Caco-2 (cell line): ENCODE measurements around the gene PDGFA. TPM values are rescaled to one million over a fixed set of nuclear protein-coding genes. Genes with fewer than 3 reads are reported as not detected.
A peak's percentile ranks its signal among the peaks of the same experiment; 100 is the strongest.

Experiments
- BruUV-seq: library from RNA; stranded (reverse); fragments of 400-500 nt; replicated peaks from 2 replicates; lab custom pipeline; 2021; lab: Mats Ljungman, UMichigan
- CTCF ChIA-PET: fragments of 300-600 bp; sonication (Branson Sonifier 250); formaldehyde crosslinking; loops from one replicate; lab custom pipeline; 2022; ENCODE audit warnings: antibody characterized with exemption; lab: Charles Lee
- POLR2A ChIA-PET: fragments of 300-600 bp; sonication (Branson Sonifier 250); formaldehyde crosslinking; loops from one replicate; lab custom pipeline; 2022; ENCODE audit warnings: antibody characterized with exemption; lab: Charles Lee
- DNase-seq, 2 experiments: peaks; one replicate each; pipeline versions ENCODE4 v3.0.0 to v3.0.0-alpha.2; 2020 to 2022
- H3K27me3 ChIP-seq: replicated peaks from 2 replicates; pipeline ENCODE4 v1.6.0; 2011; ENCODE audit warnings: low read length; ENCODE audit not compliant: control insufficient read depth, insufficient read depth
- H3K36me3 ChIP-seq: 2 replicates; pipeline ENCODE4 v1.5.1; 2011; ENCODE audit warnings: low read length; ENCODE audit not compliant: control insufficient read depth, insufficient read depth
- H3K4me1 ChIP-seq: fragments of 250-450 bp; sonication (Bioruptor Pico); 2 replicates; pipeline ENCODE4 v1.5.1; 2020; ENCODE audit warnings: mild to moderate bottlenecking
- H3K4me3 ChIP-seq: 2 replicates; pipeline ENCODE4 v1.5.1; 2011; ENCODE audit warnings: low read depth, mild to moderate bottlenecking, control low read depth, low read length
- H3K9me3 ChIP-seq: fragments of 250-450 bp; sonication (Bioruptor Pico); 2 replicates; pipeline ENCODE4 v1.5.1; 2020; ENCODE audit warnings: mild to moderate bottlenecking, moderate library complexity
- H3K27ac Mint-ChIP-seq: one replicate; pipeline ENCODE4 v1.8.0; 2022; ENCODE audit warnings: mixed read lengths; ENCODE audit not compliant: unreplicated experiment
- H3K27me3 Mint-ChIP-seq: one replicate; pipeline ENCODE4 v1.8.0; 2022; ENCODE audit warnings: mixed read lengths; ENCODE audit not compliant: insufficient read depth, unreplicated experiment
- H3K36me3 Mint-ChIP-seq: one replicate; pipeline ENCODE4 v1.8.0; 2022; ENCODE audit warnings: mild to moderate bottlenecking, mixed read lengths; ENCODE audit not compliant: insufficient read depth, unreplicated experiment
- H3K4me1 Mint-ChIP-seq: one replicate; pipeline ENCODE4 v1.8.0; 2022; ENCODE audit warnings: low read depth, mixed read lengths; ENCODE audit not compliant: unreplicated experiment
- H3K4me3 Mint-ChIP-seq: one replicate; pipeline ENCODE4 v1.8.0; 2022; ENCODE audit warnings: mild to moderate bottlenecking, moderate library complexity, mixed read lengths; ENCODE audit not compliant: unreplicated experiment
- H3K9me3 Mint-ChIP-seq: one replicate; pipeline ENCODE4 v1.8.0; 2022; ENCODE audit warnings: mixed read lengths; ENCODE audit not compliant: unreplicated experiment
- intact Hi-C: fragments of 100-400 bp; cut with micrococcal nuclease; formaldehyde crosslinking; loops from one replicate; pipeline ENCODE4 v1.10.0; 2022; ENCODE audit not compliant: unreplicated experiment
- total RNA-seq: library from RNA; stranded (reverse); gene quantifications from 2 replicates; pipeline ENCODE4 v1.2.3, GENCODE V29; 2022
- TF ChIP-seq, protein P1 (sequence below), 2 experiments: fragments of 200-600 bp in 1 of 2; IDR thresholded peaks; 1 replicate in 1 of 2; 2 replicates in 1 of 2; pipeline versions ENCODE4 v1.5.1 to v1.8.0; 2011 to 2022; ENCODE audit warnings: antibody characterized with exemption in 1 of 2, control low read depth in 1 of 2, inconsistent platforms in 1 of 2, low read depth in 1 of 2, low read length in 1 of 2, mild to moderate bottlenecking in 1 of 2, moderate library complexity in 1 of 2; ENCODE audit not compliant: insufficient read depth in 1 of 2, severe bottlenecking in 1 of 2, unreplicated experiment in 1 of 2

Gene PDGFA
- total RNA-seq, 1 experiment from 2014 or later: 78.5 TPM

DNA sequence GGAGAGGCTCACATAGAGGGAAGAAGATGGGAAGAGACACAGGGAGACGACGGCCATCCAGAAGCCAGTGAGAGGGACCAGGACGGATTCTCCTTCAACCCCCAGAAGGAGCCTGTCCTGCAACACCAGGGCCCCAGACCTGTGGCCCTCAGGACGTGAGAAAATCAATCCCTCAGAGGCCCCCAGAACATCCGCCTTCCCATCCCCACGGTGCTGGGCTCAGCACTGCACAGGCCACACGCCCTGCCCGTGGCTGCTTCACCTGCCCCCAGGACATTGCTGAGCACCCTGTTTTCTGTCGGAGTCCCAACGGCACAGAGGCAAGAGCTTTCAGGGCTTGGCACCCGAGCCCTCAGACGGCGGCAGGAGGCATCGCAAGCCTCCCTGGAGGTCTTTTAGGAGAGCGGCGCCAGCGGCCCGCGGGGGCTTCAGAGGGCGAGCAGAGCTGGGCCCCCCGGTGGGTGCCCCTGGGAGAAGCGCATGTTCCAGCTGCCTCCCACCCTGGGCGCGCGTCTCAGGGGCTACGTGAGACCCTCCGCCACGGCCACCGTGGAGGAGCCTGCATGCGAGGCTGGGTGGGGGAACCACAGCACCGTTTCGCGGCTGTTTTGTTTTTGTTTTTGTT is 42.8 kb downstream of the PDGFA start:
- Histone ChIP-seq H3K9me3 (no peaks in the 10 kb centered on the region), H3K36me3 (no peaks in the 10 kb centered on the region), H3K27me3 (no peaks in the 10 kb centered on the region), H3K4me3 (no peak overlapping the region), H3K4me1 (peaks cover 30% of the 10 kb centered on the region)
- ChIA-PET POLR2A (no interaction called here), CTCF (no interaction called here)
- no peak overlapping the region for H3K4me3 Mint-ChIP-seq
- H3K4me1 Mint-ChIP-seq: no peaks in the 10 kb centered on the region
- peaks cover 2% of the 10 kb centered on the region for H3K9me3 Mint-ChIP-seq
- no peaks in the 10 kb centered on the region for H3K27me3 Mint-ChIP-seq
- intact Hi-C loops: no loop called here
- H3K36me3 Mint-ChIP-seq: no peaks in the 10 kb centered on the region
- DNase-seq: peak in 1 of 2 experiments; percentile 14
- peak overlapping the region; percentile 85 for H3K27ac Mint-ChIP-seq
- BruUV-seq: no TSS peak
- TF ChIP-seq, protein P1, sequence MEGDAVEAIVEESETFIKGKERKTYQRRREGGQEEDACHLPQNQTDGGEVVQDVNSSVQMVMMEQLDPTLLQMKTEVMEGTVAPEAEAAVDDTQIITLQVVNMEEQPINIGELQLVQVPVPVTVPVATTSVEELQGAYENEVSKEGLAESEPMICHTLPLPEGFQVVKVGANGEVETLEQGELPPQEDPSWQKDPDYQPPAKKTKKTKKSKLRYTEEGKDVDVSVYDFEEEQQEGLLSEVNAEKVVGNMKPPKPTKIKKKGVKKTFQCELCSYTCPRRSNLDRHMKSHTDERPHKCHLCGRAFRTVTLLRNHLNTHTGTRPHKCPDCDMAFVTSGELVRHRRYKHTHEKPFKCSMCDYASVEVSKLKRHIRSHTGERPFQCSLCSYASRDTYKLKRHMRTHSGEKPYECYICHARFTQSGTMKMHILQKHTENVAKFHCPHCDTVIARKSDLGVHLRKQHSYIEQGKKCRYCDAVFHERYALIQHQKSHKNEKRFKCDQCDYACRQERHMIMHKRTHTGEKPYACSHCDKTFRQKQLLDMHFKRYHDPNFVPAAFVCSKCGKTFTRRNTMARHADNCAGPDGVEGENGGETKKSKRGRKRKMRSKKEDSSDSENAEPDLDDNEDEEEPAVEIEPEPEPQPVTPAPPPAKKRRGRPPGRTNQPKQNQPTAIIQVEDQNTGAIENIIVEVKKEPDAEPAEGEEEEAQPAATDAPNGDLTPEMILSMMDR (IDR thresholded peaks at IDR 0.05; ENCODE audit: insufficient read depth in 1 of 2, low read depth in 1 of 2, low read length in 1 of 2, severe bottlenecking in 1 of 2, unreplicated experiment in 1 of 2): no peak

DNA sequence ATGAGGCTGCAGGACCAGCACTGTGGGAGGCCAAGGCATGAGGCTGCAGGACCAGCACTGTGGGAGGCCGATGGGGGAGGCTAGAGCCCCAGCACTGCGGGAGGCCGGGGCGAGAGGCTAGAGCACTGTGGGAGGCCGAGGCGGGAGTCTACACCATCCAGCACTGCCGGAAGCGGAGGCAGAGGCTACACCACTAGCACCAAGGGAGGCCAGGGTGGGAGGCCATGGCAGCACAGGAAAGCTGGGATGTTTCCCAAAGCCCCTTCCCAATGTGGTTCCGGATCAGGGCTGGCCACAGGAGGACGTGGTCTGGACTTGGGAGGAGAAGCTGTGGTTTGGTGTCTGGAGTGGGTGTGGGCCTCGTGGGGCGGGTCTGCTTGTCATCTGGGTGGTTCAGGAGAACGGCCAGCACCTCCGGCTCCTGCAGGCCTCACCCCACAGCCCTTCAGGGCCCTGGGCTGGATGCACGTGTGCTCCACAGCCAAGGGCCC is 43.6 kb downstream of the PDGFA start:
- H3K36me3 ChIP-seq: no peaks in the 10 kb centered on the region
- intact Hi-C loops: no loop called here
- H3K4me1 Mint-ChIP-seq: no peaks in the 10 kb centered on the region
- no peaks in the 10 kb centered on the region for H3K9me3 ChIP-seq
- H3K27me3 Mint-ChIP-seq: no peaks in the 10 kb centered on the region
- CTCF ChIA-PET: no interaction called here
- H3K36me3 Mint-ChIP-seq: no peaks in the 10 kb centered on the region
- no peaks in the 10 kb centered on the region for H3K9me3 Mint-ChIP-seq
- H3K4me3 ChIP-seq: no peak overlapping the region
- no TSS peak for BruUV-seq
- peak in 1 of 2 experiments; percentile 23 for DNase-seq
- no peaks in the 10 kb centered on the region for H3K27me3 ChIP-seq
- peak overlapping the region; percentile 85 for H3K27ac Mint-ChIP-seq
- peaks cover 35% of the 10 kb centered on the region for H3K4me1 ChIP-seq
- TF ChIP-seq, protein P1 (IDR thresholded peaks at IDR 0.05; ENCODE audit: insufficient read depth in 1 of 2, low read depth in 1 of 2, low read length in 1 of 2, severe bottlenecking in 1 of 2, unreplicated experiment in 1 of 2): no peak
- no peak overlapping the region for H3K4me3 Mint-ChIP-seq
- POLR2A ChIA-PET: no interaction called here

DNA sequence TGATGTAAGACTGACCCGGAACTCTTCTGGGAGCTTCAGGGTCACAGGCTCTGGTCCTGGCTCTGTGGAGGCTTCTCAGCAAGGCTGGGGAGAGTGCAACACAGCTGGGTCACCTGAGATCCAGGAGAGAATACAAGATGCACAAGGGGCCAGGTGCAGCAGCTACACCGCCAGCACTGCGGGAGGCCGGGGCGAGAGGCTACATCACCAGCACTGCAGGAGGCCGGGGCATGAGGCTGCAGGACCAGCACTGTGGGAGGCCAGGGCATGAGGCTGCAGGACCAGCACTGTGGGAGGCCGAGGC is 44.3 kb downstream of the PDGFA start:
- no peak for DNase-seq
- intact Hi-C loops: no loop called here
- TF ChIP-seq, protein P1 (IDR thresholded peaks at IDR 0.05; ENCODE audit: insufficient read depth in 1 of 2, low read depth in 1 of 2, low read length in 1 of 2, severe bottlenecking in 1 of 2, unreplicated experiment in 1 of 2): no peak
- Mint-ChIP-seq H3K4me1 (no peaks in the 10 kb centered on the region), H3K9me3 (no peaks in the 10 kb centered on the region), H3K36me3 (no peaks in the 10 kb centered on the region), H3K4me3 (no peak overlapping the region), H3K27me3 (no peaks in the 10 kb centered on the region), H3K27ac (no peak overlapping the region)
- no peak overlapping the region for H3K4me3 ChIP-seq
- H3K9me3 ChIP-seq: no peaks in the 10 kb centered on the region
- ChIA-PET POLR2A (no interaction called here), CTCF (no interaction called here)
- no TSS peak for BruUV-seq
- no peaks in the 10 kb centered on the region for H3K36me3 ChIP-seq
- no peaks in the 10 kb centered on the region for H3K27me3 ChIP-seq
- peaks cover 29% of the 10 kb centered on the region for H3K4me1 ChIP-seq
